HEK293T (cell line): ENCODE results near the gene TMA7B.

ENCODE experiments used
- BHLHE40 ChIP-seq: fragments of 450-650 bp; IDR thresholded peaks from 2 replicates; pipeline ENCODE4 v1.6.1; 2016; ENCODE audit warnings: mild to moderate bottlenecking, moderate library complexity, borderline replicate concordance
- CTBP1 ChIP-seq: fragments of 450-650 bp; IDR thresholded peaks from 2 replicates; pipeline ENCODE4 v1.6.1; 2016; ENCODE audit warnings: borderline replicate concordance
- FOXA1 ChIP-seq: fragments of 450-650 bp; IDR thresholded peaks from 2 replicates; pipeline ENCODE4 v1.6.1; 2016; ENCODE audit warnings: mild to moderate bottlenecking
- FOXK2 ChIP-seq: fragments of 450-650 bp; IDR thresholded peaks from 2 replicates; pipeline ENCODE4 v1.6.1; 2016; ENCODE audit warnings: mild to moderate bottlenecking
- FOXM1 ChIP-seq: fragments of 450-650 bp; IDR thresholded peaks from 2 replicates; pipeline ENCODE4 v1.6.1; 2017; ENCODE audit warnings: mild to moderate bottlenecking, borderline replicate concordance
- HDGF ChIP-seq: fragments of 450-650 bp; IDR thresholded peaks from 2 replicates; pipeline ENCODE4 v1.6.1; 2017; ENCODE audit warnings: antibody characterized with exemption, borderline replicate concordance
- L3MBTL2 ChIP-seq: fragments of 450-650 bp; conservative IDR thresholded peaks from 2 replicates; pipeline ENCODE4 v1.6.1; 2016; ENCODE audit warnings: mild to moderate bottlenecking
- SUZ12 ChIP-seq: fragments of 450-650 bp; IDR thresholded peaks from 2 replicates; pipeline ENCODE4 v1.6.1; 2016; ENCODE audit warnings: mild to moderate bottlenecking

DNA sequence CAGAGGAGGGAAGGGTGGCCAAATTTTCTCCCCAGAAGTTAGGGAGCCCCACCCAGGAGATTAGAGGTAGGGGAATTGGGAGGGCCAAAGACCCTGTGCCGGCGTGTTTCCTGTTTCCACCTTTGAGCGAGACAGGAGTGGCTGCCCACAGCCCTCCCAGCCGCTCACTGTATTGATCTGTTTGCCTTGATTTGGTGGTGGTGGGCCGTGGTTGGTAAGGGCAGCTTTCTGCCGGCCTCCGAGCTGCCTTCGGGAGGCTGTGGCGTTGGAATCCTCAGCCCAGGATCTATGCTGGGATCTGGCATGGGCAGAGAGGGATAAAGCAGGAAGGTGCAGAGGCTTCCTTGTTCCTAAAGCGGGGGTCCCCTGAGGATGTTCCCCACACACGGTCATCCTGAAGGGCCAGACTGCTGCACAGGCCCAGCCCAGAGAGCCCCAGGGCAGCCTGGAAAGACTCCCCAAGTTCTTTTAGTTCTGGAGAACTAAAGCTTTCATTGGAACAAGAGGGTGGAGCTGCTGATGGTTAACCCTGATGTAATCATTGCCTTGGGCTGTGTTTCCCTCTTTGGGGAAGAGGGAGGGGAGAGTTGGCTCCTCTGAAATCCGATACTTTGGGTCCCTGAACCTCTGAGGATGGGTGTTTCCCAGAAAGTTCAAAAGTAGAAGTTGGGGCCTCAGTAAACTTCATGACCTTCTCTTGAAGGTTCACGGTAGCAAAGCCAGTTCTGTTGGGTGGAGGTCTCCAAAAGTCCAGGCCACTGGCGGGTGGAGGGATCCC lies 41.8 kb downstream of the TMA7B start:
- no peak for TF ChIP-seq FOXM1
- TF ChIP-seq HDGF, result no peak
- no peak for TF ChIP-seq BHLHE40
- TF ChIP-seq FOXK2, result no peak
- no peak for TF ChIP-seq FOXA1
- TF ChIP-seq L3MBTL2, result no peak
- no peak for TF ChIP-seq SUZ12
- no peak for TF ChIP-seq CTBP1
